ENCODE results near the gene TCERG1L.

DNA sequence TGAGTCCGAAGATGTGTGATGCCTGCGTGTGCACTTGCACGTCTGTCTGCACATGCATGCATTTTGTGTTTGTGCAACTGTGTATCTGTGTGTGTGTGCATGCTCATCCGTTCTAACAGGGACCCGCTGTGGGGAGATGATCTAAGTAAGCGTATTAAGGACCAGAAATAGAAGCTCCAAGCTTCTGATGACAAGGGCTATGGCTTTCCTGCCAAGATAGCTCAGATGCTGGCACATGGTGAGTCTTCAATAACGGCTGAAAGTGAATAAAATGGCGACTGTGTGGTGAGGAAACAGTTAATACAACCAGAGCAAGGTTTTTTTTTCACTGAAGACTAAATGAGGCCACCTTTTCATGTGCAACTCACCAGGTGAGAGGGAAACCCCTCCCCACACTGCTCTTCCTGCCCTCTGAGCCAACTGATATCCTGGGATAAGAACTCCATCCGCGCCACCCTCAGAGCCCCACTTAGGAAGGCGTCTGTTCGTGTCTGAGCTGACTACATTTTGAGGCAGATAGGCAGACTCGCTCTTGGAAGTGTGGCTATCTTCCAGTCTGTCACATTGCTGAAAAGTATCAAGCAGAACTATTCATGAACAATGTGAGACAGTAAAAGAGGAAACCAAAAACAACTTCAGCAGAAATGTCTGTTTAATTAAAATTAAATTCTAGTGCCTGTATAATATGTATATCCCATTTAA is 47.4 kb upstream of the TCERG1L start:
- TF ChIP-seq, protein P1, sequence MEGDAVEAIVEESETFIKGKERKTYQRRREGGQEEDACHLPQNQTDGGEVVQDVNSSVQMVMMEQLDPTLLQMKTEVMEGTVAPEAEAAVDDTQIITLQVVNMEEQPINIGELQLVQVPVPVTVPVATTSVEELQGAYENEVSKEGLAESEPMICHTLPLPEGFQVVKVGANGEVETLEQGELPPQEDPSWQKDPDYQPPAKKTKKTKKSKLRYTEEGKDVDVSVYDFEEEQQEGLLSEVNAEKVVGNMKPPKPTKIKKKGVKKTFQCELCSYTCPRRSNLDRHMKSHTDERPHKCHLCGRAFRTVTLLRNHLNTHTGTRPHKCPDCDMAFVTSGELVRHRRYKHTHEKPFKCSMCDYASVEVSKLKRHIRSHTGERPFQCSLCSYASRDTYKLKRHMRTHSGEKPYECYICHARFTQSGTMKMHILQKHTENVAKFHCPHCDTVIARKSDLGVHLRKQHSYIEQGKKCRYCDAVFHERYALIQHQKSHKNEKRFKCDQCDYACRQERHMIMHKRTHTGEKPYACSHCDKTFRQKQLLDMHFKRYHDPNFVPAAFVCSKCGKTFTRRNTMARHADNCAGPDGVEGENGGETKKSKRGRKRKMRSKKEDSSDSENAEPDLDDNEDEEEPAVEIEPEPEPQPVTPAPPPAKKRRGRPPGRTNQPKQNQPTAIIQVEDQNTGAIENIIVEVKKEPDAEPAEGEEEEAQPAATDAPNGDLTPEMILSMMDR (IDR thresholded peaks at IDR 0.05; ENCODE audit: insufficient read depth, low read length, poor library complexity, severe bottlenecking) = no peak
- no peak for TF ChIP-seq EZH2phosphoT487 (conservative IDR thresholded peaks at IDR 0.05; ENCODE audit: low read length)

All from SU-DHL-6 (cell line).